HG03439 (cell line): ENCODE results near the gene GFM2.
A peak's percentile ranks its signal among the peaks of the same experiment; 100 is the strongest.
"Not testable (repeated sequence)": the region's sequence is repeated elsewhere in the genome, so short reads cannot be mapped to it uniquely, and the experiment has no call there.

Source experiments
- ATAC-seq: cut with Tn5 transposase; IDR thresholded peaks from one replicate; pipeline ENCODE4 v1.9.1; 2021; ENCODE audit warnings: mild to moderate bottlenecking, moderate library complexity; ENCODE audit not compliant: unreplicated experiment

Gene GFM2

DNA sequence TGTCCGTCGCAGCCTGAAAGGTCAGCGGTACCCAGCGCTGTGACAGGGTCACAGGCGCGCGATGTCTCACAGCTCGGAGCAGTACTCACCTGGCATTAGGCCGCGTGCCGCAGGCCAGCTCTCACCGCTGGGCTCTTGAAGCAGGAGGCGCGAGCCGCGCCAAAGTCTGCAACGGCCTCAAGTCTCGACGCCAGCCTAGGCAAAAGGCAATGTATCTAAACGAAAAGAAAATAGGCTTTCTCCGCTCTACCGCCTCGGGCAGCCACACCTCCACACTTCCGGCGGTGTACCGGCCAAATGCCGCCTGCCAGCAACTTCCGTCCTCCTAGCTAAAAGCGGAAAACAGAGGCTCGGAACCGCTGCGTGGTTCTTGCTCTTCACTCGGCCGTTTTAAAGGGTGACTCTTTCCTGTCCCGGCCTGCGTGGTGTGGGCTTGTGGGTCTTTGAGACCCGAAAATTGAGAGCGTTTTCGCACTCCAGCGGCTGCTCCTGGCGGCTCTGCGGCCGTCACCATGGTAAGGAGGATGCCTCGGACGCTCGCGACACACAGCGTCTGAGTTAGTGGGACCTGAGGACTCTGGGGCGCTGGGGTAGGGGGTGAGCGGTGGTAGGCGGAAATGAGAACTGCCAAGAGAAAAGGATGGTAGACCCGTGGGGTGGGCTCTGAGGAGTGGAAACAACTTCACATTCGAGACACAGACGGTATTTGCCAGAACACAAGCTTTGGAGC lies at the start of gene GFM2, which contains the start of gene NSA2:
Gene GFM2, minus strand, starts transcription at position 269 of the 730 bp plus-strand sequence. CDS start 3,375 bp downstream, outside the sequence.
Gene NSA2, plus strand, starts transcription at position 401 of the 730 bp plus-strand sequence. Its CDS starts 112 bp downstream, at position 513.
- ATAC-seq = peak; percentile 91

DNA sequence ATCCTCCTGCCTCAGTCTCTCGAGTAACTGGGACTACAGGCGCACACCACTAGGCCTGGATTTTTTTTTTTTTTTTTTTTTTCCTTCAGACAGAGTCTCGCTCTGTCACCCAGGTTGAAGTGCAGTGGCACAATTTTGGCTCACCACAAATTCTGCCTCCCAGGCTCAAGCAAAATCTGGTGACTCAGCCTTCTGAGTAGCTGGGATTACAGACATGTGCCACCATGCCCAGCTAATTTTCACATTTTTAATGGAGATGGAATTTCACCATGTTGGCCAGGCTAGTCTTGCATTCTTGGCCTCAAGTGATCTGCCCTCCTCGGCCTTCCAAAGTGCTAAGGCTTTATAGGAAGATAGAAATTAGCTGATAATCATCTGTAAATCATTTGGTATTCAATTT lies 44.0 kb upstream of the GFM2 start:
- no peak for ATAC-seq

GRCh38 chr5:74801941-74802340 lies 35.0 kb upstream of the GFM2 start:
- no peak for ATAC-seq

DNA sequence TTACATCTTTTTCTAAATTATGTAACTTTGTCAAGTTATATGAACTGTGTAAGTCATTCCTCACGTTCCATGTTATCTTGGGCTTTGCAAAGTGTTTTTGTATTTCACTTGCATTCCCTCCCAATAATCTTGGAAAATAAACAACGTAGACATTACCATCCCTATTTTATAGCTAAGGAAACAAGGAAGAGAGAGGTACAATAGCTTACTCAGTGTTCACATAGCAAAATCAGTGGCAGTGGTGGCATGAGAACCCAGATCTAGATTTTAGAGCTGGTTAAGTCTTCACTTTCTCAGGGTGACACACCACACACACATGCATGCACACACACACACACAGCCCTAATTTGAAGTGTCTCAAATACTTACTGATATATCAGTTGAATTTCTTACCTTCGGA lies 34.3 kb upstream of the GFM2 start:
- ATAC-seq = no peak

DNA sequence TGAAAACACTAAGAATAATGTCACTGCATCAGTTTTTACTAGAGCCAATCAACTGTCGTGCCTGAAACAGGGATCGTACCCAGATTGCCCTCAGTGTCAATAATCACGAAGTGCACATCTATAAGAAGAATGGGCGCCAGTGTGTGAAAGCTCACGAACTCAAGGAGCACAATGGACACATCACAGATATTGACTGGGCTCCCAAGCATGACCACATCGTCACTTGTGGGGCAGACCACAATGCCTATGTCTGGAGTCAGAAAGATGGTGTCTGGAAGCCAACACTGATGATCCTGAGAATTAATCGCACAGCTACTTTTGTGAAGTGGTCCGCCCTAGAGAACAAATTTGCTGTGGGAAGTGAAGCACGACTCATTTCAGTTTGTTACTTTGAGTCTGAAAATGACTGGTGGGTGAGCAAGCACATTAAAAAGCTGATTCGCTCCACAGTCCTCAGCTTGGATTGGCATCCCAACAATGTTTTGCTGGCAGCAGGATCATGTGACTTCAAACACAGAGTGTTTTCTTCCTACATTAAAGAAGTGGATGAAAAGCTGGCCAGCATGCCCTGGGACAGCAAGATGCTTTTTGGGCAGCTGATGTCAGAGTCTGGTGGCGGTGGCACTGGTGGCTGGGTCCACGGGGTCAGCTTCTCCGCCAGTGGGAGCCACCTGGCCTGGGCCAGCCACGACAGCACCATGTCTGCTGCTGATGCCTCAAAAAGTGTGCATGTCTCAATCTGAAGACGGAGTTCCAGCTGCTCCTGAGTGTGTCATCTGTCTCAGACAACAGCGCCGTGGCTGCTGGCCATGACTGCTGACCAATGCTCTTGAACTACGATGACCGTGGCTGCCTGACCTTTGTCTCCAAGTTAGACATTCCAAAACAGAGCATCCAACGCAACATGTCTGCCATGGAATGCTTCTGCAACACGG lies 32.3 kb upstream of the GFM2 start:
- no peak for ATAC-seq

DNA sequence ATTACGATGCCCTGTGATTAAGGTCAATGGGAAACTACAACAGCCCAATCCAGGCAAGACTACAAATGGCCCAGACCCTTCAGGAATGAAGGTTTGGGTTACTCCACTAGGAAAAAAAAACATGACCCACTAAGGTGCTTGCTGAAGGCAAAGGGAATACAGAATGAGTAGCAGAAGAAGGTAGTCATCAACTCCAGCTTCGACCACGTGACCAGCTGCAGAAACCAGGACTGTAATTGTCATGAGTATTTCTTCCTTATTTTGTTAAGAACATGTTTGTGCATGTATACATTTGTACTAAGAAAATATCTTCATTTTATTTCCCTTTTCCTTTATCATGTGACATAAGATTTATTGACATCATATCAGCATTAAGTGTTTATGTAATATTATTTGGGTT lies 24.8 kb upstream of the GFM2 start:
- ATAC-seq = not testable (repeated sequence)

GRCh38 chr5:74787424-74787823 lies 20.5 kb upstream of the GFM2 start:
- no peak for ATAC-seq

GRCh38 chr5:74786851-74787250 lies 19.9 kb upstream of the GFM2 start:
- ATAC-seq = no peak

- no peak for ATAC-seq
Measured at GRCh38 chr5:74778609-74779008, 11.7 kb upstream of the GFM2 start.

DNA sequence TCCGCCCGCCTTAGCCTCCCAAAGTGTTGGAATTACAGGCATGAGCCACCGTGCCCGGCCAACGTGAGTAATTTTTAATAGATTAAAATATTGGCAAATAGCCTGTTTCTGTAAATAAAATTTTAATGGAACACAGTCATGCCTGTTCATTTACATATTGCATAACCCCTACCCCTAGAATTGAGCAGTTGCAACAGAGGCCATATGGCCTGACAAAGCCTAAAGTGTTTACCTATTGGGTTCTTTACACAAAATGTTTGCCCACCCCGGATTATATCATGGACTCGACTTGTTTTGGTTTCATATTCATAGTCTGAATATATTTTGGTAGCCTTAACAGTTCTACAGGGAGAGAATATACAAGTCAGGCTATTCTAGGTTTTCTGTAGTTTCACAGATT lies 5.4 kb upstream of the GFM2 start:
- ATAC-seq = no peak

- peak; percentile 18 for ATAC-seq
Measured at GRCh38 chr5:74767579-74767913, 629 bp upstream of the GFM2 start.

DNA sequence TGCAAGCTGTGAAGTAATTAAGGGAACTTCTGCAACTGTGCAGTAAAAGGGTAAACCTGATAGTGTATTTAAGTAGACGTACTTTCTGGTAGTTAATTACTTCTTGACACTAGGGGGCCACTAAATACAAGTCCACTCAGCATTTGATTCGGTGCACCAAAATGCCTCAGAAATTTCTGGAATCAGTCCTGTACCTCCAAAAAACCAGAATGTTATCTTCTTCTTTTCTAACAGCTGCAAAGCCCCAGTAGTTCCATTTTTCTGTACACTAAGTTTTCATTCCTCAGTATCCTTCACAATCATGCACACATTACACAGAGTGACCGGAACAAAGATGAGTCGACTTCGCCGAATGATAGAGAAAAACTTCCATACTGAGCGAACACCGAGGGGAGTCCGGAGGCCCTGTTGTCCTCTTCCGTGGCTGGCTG lies 484 bp downstream of the GFM2 start:
- ATAC-seq = peak; percentile 51

DNA sequence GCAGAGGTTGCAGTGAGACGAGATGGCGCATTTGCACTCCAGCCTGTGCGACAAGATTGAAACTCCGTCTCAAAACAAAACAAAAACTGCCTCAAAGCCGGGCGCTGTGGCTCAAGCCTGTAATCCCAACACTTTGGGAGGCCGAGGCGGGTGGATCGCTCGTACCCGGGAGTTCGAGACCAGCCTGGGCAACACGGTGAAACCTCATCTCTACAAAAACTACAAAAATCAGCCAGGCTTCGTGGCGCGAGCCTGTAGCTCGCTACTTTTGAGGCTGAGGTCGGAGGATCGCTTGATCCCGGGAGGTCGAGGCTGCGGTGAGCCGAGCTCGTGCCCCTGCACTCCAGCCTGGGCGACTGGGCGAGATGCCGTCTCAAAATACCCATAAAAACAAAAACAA lies 988 bp downstream of the GFM2 start:
- ATAC-seq = no peak

GRCh38 chr5:74765201-74765600 lies 1.7 kb downstream of the GFM2 start:
- no peak for ATAC-seq

DNA sequence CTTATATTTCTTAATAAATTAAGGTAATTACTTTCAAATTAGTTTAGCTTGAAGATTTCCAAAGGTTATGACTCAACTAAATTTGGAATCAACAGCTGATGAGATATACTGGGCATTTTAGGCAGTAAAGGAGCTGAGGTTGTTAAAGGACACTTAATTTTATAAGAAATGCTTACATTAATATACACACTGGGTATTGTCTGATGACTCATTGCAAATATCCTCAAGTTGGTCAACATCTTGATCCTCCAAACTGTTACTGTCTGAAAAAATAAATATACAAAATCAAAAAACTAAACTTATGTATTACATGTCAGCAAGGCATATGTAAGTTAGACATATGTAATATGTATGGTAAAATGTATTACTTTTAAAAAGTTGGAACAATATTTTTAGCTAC lies 3.4 kb downstream of the GFM2 start:
- ATAC-seq = no peak

GRCh38 chr5:74762599-74762998 lies 4.3 kb downstream of the GFM2 start:
- no peak for ATAC-seq

DNA sequence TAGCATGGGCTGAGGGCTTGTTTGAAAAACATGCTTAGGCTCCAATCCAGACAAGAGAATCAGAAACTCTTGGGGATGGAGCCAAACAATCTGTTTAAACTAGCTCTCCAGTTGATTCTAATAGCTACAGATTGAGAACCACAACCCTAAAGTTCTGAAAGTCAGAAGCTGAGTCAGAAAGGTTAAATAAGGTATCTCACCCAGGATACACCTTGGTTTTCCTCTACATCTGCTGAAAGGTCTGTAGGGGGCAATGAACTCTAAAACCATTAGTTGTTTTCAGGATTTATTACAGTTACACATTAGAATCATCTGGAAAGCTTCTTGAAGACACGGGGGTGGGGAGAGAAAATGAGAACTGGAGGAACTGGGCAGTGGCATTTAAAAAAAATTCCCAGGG lies 5.7 kb downstream of the GFM2 start:
- no peak for ATAC-seq

- not testable (repeated sequence) for ATAC-seq
Measured at GRCh38 chr5:74748742-74749141, 18.2 kb downstream of the GFM2 start.

- no peak for ATAC-seq
Measured at GRCh38 chr5:74738406-74738805, 28.5 kb downstream of the GFM2 start.

DNA sequence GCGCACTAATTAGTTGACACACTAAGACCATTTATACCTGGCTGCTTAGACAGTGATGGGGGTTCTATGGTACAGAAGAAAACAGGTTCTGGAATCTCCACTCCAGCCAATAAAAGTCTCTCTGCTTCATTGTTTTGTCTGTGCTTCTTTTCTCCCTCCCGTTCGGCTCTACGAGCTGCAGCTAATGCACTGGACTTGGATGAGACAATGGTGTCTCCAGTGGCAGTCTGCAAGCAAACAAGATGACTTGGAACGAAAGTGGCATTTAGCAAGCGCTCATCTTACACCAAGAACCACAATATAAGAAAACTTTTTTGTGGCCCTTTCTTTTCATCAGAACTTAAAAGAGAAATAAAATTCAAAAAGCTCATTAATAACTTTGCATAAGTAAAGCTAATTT lies 30.2 kb downstream of the GFM2 start:
- no peak for ATAC-seq

DNA sequence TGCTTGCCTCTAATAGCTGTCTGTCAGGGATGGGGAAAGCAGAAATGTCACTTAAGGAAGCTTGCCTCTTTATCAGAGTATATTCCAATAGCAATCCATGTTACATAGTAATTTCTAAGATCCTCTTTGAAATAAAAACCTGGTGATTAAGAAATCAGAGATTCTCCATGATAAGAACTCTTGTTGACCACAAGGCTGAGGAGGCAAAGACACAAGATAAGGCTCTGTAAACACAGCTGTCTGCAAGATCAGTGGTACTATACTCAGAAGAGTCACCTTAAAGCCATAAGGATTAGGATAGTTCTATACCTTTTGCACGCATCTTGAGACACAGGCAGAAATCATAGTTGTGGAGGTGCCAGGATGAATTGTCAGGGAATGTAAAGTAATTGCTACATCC lies 41.6 kb downstream of the GFM2 start:
- no peak for ATAC-seq

DNA sequence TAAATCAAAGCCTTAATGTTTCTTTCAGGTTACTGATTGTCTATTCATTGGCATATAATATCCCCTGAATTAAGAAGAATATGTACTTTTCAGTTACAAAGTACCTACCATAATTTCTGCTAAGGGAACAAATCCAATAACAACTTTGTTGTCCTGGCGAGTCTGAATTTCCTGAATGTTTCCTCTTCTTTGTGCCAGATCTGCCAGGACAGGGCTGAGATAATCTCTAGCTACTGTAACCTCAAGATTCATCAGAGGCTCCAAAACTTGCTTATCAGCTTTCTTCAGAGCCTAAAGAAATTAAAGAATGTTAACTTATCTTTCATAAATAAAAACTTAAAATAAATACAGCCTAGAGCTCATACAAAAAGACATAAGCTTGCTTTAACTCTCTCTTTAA lies 44.6 kb downstream of the GFM2 start:
- no peak for ATAC-seq
